DMS114 treated with DMSO at 0.1 percent for 48 hours (cell line): ENCODE data around the gene PRR19.

Experiments
- DNase-seq: peaks from one replicate; lab custom pipeline; 2025; ENCODE audit not compliant: unreplicated experiment; lab: John Stamatoyannopoulos, UW

PRR19 gene

DNA sequence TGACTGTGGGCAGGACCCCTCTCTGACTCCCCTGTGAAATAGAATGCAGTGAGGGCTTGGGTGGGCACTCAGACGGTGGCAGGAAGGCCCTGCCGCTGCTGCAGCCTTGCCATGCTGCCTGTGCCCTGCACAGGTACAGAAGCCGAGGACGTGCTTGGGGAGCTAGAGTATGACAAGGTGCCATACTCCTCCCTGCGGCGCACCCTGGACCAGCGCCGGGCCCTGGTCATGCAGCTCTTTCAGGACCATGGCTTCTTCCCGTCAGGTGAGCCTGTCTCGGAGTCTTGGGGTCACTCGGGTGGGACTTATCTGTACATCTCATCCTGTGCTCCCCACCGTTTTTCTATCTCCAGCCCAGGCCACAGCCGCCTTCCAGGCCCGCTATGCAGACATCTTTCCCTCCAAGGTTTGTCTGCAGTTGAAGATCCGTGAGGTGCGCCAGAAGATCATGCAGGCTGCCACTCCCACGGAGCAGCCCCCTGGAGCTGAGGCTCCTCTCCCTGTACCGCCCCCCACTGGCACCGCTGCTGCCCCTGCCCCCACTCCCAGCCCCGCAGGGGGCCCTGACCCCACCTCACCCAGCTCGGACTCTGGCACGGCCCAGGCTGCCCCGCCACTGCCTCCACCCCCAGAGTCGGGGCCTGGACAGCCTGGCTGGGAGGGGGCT lies 7.3 kb upstream of the PRR19 start:
- no peak for DNase-seq

GRCh38 chr19:42295342-42295741 lies 6.6 kb upstream of the PRR19 start:
- DNase-seq: no peak

GRCh38 chr19:42295831-42296525 lies 6.0 kb upstream of the PRR19 start:
- DNase-seq: peak; percentile 47

DNA sequence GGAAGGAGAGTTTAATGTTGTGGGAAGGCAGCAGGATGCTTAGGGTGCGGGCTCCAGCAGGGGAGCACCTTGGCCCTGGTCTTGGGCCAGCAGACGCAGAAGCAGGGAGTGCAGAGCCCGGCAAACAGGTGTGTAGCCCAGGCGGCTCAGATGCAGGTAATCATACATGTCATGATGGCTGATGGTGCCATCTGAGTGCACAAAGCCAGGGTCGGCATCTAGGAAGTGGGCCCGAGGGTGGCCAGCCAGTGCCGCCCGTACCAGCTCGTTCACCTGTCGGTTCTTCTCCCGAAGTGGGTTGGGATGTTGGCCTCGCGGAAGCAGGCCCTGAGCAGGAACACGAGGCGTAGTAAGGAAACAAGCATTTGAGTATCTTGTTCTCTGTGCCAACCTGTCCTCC lies 4.9 kb upstream of the PRR19 start:
- no peak for DNase-seq

DNA sequence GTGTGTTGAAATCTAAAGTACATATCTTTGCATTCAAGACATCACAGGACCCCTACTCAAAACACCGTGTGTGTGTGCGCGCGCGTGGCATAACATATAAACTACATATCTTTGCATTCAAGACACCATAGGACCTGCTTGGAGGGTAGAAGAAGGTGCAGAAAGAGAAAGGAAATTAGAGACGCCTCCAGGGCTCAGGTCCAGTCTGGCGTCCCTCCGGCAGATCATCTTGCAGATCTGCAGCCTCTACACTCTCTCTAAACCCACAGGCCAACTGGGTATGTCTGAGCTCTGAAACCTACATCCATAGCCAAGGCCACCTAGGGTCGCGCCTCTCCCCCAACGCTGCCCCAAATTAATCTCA lies 1.2 kb downstream of the PRR19 start:
- no peak for DNase-seq

DNA sequence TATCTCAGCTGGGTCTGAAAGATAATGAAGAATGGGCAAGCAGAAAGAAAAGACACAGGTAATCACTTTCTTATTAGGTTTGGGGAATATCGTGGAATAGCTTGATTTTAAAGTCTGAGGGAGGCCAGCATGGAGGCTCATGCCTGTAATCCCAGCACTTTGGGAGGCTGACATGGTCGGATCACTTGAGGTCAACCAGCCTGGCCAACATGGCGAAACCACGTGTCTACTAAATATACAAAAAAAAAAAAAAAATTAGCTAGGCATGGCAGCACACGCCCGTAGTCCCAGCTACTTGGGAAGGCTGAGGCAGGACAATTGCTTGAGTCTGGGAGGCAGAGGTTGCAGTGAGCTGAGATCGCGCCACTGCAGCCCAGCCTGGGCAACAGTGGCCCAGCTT lies 1.9 kb downstream of the PRR19 start:
- no peak for DNase-seq

DNA sequence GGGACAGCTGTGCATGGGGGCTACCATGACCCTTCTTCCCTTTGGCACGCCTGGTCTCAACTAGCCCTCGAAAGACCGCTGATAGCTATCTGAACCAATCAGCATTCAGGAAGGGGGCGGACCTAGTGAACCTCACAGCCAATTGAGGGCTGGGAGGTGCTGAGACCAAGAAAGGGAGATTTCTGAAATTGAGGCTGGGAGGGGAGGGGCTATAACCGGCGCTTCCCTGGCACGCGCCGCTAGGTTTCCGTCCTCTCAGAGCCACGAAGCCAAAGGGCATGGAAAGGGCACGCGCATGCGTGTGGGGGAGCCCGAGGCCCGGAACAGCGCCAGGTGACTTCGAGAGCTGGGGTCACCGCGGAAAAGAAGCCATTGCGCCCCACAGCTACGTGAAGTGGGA lies 4.7 kb downstream of the PRR19 start:
- DNase-seq: no peak

DNA sequence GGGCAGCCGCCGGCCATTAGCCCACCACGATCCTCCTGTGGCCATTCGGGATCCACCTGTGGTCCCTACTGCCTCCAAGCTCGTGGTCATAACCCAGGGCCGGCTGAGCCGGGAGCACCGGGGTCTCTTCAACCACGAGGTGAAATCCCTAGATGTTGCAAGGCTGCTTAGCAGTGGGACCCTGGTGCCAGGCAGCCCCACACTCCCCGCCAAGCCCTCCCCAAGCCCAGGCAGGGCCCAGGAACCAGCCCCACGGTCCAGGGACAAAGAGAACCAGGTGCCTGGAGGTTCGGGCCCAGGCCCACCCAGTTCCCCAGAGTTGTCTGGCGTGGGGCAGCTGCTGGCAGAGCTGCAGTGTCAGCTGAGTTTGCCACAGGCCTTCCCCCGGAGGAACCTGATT lies 7.8 kb downstream of the PRR19 start:
- DNase-seq: no peak

- DNase-seq: no peak
Measured at GRCh38 chr19:42311657-42312056, 9.7 kb downstream of the PRR19 start.

DNA sequence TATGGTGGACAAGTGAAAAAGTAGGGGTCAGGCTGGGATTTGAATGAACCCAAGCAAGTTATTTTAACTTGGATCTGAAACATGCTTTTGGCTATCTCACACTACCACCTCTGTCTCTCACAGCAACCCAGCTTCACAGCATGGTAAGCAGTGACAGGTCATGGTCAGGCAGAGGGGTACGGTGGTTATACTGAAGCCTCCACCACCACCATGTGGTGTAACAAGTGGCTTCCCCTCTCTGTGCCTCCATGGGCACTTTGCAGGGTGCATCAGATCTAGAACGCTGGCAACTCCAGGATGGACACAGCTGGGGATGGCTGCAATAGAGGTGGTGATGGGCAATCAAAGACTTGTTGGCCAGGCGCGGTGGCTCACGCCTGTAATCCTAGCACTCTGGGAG lies 10.4 kb downstream of the PRR19 start:
- DNase-seq: no peak

DNA sequence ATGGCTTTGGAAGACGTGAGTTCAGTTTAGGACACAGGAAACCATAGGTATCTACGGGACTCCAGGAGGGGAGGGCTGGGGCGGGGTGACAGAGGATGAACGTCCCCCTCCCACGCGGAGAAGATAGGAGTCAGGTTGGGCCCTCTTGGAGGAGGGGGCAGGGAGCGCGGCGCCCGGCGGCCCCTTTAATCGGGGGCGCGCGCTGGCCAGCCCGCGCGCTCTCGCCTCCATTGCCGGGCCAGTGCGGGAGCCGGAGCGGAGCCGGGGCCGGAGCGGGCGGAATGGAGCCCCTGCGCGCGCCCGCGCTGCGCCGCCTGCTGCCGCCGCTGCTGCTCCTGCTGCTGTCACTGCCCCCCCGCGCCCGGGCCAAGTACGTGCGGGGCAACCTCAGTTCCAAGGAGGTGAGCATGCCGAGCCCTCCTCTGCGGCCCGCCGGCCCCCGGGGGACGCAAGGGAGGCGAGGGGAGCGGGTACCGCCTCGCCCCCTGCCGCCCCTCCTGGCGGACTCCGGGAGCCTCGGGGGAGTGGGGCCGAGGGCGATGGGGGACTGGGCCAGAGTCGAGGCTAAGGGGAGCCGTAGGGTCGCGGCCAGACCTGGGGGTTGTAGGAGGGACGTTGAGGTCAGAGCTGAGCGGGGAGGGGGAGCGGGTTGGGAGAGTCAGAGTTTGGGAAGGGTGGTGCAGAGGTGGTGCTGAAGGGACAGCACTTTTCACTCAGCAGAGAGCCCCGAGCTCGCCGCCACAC lies 11.3 kb downstream of the PRR19 start, which contains the start of gene TMEM145:
Gene TMEM145, plus strand, starts transcription at position 214 of the 744 bp plus-strand sequence. Its CDS starts 68 bp downstream, at position 282.
- peak; percentile 26 for DNase-seq

GRCh38 chr19:42313840-42314755 lies 12.2 kb downstream of the PRR19 start:
- no peak for DNase-seq

DNA sequence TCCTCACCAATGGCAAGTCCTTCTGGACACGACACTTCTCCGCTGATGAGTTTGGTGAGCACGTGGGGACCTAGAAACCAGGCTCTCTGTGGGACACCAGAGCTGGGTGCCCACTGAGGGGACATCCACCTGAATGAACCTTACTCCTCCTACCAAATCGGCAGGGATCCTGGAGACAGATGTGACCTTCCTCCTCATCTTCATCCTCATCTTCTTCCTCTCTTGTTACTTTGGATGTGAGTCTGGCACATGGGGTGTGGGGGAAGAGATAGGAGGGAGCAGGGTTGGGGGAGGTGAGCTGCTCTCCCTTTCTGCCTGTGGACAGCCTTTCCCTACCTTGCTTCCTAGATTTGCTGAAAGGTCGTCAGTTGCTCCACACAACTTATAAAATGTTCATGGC lies 13.1 kb downstream of the PRR19 start:
- DNase-seq: no peak

DNA sequence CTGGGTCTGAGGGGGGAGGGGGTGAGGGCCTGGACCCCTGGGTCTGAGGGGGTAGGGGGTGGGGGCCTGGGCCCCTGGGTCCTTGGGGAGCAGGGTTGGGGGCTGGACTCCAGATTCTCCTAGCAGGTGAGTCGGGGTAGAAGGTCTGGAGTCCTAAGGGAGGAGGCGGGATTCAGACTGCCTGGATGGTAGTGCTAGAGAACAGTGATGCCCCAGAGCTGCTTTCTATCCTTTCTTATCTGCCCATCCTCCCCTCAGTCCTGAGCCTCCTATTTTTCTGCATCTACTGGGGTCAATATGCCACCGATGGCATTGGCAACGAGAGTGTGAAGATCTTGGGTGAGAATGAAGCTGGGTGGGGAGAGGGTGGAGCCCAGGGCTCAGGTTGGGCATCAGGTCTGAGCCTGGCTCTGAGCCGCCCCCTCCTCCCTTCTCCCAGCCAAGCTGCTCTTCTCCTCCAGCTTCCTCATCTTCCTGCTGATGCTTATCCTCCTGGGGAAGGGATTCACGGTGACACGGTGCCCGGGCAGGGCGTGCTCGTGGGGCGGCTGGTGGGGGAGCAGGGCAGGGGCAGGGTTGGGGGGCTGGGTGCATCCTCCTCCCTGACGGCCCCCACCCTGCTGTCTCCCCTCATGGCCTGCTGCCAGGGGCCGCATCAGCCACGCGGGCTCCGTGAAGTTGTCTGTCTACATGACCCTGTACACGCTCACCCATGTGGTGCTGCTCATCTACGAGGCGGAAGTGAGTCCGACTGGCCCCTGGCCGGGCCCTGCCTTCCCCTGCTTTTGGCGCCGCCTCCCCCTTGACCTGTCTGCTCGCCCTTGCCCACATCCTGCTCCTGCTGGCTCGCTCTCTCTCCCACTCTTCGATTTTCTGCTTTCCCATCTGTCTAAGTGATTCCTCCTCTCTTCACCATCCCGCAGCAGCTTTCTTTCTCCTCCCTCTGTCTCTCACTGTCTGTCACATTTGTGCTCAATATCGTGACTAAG lies 14.6 kb downstream of the PRR19 start:
- no peak for DNase-seq

DNA sequence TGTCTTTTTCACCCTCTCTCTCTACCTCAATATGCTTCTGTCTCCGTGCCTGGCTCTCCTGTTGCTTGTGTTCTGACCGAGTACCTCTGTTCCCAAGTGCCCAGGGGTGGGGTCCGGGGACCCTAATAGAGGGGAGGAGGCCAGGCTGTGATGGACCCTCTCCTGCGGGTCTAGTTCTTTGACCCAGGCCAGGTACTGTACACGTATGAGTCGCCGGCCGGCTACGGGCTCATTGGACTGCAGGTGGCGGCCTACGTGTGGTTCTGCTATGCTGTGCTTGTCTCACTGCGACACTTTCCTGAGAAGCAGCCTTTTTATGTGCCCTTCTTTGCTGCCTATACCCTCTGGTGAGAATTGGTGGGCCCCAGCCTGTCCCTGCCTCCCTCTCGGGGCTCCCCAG lies 15.6 kb downstream of the PRR19 start:
- no peak for DNase-seq

- DNase-seq: no peak
Measured at GRCh38 chr19:42322305-42322704, 20.4 kb downstream of the PRR19 start.

DNA sequence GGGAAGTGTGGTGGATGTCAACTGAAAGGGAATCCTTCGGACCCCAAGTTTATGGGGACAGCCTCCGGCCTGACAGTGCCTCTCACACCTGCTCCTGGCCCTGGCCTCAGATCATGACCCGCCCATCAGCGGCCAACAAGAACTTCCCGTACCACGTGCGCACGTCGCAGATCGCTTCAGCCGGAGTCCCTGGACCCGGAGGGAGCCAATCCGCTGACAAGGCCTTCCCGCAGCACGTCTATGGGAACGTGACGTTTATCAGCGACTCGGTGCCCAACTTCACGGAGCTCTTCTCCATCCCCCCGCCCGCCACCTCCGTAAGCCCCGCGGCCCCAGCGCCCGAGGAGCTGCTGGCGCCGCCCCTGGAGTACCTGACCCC lies 21.5 kb downstream of the PRR19 start:
- no peak for DNase-seq

DNA sequence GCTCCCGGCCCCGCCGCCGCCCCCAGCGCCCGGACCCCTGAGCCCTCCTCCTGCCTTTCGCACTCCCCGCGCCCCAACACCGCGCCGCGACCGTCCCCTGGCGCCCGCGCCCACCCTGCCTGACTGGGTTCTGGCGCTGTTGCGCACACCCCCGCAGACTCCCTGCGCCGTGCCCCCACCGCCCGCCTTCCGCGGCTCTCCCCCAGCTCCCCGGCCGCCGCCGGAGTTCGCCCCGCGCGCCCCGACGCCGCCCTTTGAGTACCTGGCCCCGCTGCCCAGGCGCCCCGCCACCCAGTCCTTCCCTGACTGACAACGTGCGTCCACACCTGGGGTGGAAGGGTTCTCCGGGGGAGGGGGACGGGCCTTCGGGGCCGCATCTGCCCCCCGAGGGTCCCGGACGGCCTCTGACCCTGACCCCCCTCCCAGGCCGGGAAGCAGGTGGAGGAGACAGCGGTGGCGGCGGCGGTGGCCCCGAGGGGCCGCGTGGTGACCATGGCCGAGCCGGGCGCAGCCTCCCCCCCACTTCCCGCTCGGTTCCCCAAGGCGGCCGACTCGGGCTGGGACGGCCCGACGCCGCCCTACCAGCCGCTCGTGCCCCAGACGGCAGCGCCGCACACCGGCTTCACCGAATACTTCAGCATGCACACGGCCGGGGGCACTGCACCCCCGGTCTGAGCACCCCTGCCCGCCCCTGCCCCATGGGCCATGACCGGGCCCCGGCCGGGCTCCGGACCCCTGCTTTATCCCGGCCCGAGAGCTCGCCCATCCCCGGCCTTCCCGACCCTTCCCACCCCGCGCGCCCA lies 22.1 kb downstream of the PRR19 start:
- no peak for DNase-seq

DNA sequence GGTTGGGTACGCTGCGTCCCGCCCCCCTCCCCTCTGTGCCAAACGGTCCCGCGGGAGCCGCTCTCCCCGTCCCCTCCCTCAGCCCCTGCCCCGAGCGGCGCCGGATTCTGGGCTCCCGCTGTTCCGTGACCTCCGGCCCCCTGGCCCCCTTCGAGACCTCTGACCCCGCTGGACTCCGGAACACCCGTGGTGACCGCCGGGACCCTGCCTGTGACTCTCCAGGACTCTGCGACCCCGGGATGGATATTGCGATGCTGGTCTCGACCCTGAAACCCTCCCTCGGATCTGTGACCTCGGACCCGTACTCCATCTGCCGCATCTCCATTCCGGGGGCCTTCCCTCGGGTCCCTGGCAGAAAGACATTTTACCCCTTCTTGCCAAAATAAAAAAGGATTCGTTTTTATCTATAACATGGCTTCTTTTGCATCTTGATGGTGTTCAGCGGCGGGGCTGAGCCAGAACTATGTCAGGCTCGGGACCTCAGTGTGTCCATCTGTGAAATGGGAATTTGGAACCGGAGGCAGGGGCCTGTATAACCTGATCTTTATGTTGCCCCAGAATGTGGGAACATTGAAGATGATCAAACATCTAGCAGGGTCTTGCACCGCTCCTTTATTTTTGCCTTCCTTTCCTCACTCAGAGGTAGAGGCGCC lies 22.8 kb downstream of the PRR19 start:
- DNase-seq: no peak
